AG08396 (cell line): ENCODE results near the gene SEC31A.
A peak's percentile ranks its signal among the peaks of the same experiment; 100 is the strongest.
"Not testable (repeated sequence)": the region's sequence is repeated elsewhere in the genome, so short reads cannot be mapped to it uniquely, and the experiment has no call there.

ENCODE experiments used
- DNase-seq: peaks from one replicate; pipeline ENCODE4 v3.0.0; 2012; ENCODE audit warnings: low spot score, mixed read lengths

The SEC31A gene

DNA sequence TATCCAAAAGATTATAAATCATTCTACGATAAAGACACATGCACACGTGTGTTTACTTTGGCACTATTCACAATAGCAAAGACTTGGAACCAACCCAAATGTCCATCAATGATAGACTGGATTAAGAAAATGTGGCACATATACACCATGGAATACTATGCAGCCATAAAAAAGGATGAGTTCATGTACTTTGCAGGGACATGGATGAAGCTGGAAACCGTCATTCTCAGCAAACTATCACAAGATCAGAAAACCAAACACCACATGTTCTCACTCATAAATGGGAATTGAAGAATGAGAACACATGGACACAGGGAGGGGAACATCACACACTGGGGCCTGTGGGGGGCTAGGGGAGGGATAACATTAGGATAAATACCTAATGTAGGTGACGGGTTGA lies 57.9 kb downstream of the SEC31A start:
- DNase-seq = not testable (repeated sequence)

DNA sequence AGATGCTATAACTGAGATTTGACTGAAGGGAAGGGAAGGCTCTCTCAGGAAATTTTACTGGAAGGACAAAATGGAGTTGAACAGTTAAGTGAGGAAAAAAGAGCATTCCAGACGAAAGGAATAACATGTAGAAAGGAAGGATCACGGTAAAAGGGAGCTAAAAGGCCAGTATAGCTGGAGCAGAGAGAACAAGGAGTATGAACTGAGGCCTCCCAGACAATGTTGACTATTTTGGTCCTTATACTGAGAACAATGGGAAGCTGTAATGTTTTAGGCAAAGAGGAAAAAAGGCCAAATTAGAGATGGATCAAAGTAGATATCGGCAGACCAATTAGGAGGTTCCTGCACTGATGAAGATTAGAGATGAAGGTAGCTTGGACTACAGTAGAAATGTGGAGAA lies 65.5 kb downstream of the SEC31A start:
- no peak for DNase-seq

- no peak for DNase-seq
Measured at GRCh38 chr4:82823062-82823461, 67.9 kb downstream of the SEC31A start.

- no peak for DNase-seq
Measured at GRCh38 chr4:82820689-82821088, 70.3 kb downstream of the SEC31A start.

- no peak for DNase-seq
Measured at GRCh38 chr4:82818664-82819662, 72.0 kb downstream of the SEC31A start.

DNA sequence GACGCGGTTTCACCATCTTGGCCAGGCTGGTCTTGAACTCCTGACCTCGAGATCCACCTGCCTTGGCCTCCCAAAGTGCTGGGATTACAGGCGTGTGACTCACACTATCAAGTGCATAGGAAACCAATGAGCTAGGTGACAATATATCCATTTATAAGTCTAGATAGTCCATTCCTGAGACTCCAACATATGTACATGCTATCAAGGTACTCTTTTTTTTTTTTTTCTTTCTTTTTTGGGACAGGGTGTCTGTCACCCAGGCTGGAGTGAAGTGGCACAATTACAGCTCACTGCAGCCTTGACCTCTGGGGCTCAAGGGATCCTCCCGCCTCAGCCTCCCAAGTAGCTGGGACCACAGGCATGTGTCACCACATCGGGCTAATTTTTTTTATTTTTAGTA lies 74.1 kb downstream of the SEC31A start:
- DNase-seq = not testable (repeated sequence)

DNA sequence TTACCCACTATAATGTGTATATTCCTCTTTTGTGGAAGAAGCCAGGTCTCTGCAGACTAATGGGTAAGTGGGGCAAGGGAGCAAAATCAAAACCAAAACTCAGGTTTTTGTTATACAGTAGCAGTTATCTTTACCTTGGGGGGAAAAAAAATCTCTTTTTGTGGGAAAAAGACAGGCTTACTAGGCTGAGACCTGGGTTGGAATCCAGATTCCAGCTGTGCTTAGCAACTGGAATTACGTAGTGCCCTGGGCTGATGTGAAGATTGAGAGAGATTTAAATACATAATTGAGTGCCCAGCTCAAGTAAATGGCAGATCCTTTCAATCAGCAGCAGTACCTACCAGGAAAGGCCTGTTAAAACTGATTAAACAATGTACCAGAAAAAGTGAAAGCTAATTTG lies 76.9 kb downstream of the SEC31A start:
- no peak for DNase-seq

DNA sequence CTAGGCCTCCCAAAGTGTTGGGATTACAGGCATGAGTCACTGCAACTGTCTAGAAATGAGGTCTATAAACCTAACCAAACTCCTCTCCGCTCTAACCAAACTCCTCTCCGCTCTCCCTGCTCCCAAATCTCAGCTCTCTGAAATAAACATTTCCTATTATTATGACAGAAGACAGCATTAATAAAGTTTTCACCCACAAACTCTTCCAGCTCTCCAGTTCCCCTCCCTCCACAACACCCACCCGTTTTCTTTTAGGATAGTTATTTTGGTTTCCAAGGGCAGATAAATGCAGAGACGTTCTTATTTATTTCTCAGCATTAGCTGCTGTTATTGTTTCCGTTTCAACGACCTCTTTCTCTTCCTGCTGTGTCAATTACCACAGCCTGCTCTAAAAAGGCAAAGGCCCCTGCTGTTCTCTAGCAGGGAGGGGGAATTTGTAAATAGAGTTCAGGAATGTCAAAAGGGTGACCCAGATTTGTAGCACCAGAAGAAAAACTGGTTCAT lies 79.1 kb downstream of the SEC31A start:
- DNase-seq = no peak

DNA sequence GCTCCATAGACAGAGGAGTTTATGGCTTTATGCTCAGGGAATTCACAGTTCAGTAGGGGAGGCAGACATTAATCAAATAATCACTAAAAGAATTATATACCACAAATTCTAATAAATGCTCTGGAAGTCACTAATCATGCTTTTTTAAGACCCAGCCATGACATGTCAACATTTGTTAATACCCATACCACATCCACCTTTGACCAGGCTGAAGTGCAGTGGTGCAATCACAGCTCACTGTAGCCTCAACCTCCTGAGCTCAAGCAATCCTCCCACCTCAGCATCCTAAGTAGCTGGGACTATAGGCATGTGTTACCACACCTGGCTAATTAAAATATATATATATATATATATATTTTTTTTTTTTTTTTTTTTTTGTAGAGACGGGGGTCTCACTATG lies 79.6 kb downstream of the SEC31A start:
- DNase-seq = no peak

DNA sequence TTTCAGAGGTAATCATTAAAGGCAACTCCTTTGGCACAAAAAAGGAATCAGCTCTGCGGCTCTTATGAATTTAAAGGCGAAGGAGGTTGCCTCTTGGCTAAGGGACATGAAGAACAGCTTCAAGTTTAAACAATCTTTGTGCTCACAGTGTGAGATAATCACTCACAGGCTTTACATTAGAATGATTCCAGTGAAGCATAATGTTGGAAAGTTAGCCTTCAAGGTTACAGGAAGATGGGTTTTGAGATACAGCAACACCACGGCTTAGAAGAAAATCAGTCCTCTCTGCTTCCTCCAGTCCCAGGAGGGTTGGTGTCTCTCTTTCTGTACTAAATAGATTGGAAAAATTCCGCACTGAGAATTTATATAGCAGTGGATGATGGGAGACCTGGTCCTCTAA lies 80.8 kb downstream of the SEC31A start:
- DNase-seq = no peak

- DNase-seq = no peak
Measured at GRCh38 chr4:82809619-82810018, 81.3 kb downstream of the SEC31A start.

DNA sequence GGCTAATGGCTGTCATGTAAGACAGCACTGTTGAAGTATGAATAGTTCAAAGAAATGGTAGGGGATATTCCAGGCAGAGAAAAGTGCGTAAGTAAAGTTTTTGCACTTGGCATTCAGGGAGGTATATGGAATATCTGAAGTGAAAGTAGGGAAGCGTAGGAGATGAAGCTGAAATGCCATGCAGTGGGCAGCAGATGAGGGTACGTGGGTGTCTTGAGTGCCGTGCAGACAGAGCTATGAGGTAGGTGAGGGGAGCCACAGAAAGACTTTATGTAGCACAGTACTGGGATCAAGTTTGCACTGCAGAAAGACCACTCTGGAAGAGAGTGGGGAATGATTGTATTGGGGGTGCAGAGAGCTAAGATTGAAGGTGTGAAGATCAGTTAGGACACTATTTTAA lies 87.2 kb downstream of the SEC31A start:
- no peak for DNase-seq

DNA sequence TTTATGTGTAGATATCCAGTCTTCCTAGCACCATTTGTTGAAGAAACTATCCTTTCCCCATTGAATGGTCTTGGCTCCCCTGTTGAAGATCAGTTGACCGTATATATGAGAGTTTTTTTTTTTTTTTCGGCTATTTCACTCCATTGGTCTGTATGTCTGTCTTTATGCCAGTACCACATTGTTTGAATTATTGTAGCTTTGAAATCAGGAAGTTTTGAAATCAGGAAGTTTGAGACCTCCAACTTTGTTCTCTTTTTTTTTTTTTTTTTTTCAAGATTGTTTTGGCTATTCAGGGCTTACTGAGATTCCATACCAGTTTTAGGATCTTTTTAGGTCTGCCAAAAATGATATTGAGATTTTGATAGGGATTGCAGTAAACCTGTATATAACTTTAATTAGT lies 88.0 kb downstream of the SEC31A start:
- no peak for DNase-seq

DNA sequence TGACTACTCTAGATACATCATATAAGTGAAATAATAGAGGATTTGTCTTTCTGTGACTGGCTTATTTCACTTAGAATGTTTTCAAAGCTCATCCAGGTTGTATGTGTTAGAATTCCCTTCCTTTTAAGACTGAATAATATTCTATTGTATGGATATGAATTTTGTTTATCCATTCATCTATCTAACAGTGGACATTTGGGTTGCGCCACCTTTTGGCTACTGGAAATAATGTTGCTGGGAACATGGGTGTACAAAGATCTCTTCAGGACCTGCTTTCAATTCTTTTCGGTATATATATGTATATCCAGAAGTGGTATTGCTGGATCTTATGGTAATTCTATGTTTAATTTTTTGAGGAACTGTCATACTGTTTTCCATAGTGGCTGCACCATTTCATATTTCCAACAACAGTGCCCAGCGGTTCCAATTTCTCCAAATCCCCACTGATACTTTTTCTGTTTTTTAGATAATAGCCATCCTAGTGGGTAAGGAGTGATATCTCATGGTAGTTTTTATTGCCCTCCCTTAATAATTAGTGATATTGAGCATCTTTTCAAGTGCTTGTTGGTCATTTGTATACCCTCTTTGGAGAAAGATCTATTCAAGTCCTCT lies 88.9 kb downstream of the SEC31A start:
- no peak for DNase-seq

- no peak for DNase-seq
Measured at GRCh38 chr4:82799006-82799881, 91.7 kb downstream of the SEC31A start.

DNA sequence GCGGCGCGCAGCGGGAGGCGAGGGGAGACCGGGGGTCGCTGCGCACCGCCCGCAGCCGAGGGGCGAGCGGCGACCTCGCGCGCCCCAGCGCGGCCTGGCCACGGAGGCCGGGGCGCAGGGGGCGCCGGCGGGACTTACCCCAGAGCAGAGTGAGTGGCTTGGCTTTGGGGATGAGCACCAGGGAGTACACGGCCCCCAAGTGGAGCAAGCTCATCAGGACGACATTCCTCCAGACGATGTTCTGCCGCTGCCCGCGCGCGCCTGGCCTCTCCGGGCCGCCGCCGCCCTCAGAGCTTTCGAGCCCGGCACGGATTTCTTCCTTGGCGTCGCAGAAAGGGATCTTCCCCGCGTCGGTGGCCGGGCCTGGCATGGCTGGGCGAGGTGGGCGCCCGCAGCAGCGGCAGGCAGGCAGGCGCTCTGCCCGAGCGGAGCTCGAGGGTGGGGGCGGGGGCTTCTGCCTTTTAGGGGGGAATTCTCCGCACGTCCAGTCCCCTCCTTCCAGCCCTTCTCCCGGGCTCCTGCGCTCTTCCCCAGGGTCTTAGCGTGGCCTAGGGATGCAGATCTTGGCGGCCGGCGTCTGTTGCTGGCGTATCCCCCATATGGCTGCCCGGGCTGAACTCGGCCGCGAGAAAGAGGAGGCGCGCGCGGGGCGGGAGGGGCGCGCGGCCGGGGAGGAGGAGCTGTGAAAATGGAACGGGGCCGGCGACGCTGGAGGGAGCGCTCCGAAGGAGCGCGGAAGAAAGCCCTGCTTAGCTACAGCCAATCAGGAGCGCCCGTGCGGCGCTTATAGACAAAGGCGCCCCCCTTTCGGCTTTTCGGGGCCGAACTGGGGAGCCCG lies 92.6 kb downstream of the SEC31A start, which contains the start of gene SCD5:
Gene SCD5, minus strand, starts transcription at position 629 of the 838 bp plus-strand sequence. Its CDS starts 259 bp downstream, at position 370.
- peak; percentile 92 for DNase-seq

- DNase-seq = peak; percentile 44
Measured at GRCh38 chr4:82797405-82798111, 93.4 kb downstream of the SEC31A start.

- no peak for DNase-seq
Measured at GRCh38 chr4:82797040-82797404, 93.9 kb downstream of the SEC31A start.

DNA sequence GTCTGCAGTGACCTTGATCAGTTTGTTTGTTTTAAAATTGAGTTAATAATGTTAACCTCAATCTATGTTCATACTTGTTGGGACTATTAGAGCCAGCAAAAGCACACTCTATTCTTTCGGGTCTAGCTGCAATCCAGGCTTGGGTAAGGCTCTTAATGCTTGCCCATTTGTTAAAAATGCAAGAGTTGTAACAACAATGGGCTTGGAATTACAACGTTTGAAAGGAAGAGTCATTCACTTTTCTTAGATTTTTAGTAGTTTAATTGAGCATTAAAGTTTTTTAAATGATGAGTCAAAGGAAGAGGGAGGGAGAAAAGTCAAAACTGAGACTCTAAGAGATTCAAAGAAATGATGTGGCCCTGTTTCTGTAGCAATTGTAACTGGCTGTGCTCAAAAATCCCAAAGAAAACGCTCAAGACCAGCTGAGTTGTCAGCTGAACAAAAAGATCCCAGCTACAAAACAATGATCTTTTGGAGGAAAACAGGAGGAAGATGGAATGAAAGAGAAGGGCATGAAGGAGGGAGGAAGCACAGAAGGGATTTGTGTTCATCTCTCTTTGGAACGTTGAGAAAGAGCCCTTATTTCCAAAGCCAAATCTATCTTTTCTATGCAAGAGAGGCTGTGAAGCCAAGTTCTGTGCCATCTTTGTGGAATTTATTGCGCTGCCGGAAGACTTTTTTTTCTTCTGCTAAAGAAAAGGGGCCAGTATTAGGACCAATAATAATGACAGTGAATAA lies 97.9 kb downstream of the SEC31A start:
- DNase-seq = no peak

- no peak for DNase-seq
Measured at GRCh38 chr4:82791179-82791578, 99.8 kb downstream of the SEC31A start.
